Bone marrow (tissue), 2 donors: ENCODE results near the gene REG4.
"Not testable (repeated sequence)": the region's sequence is repeated elsewhere in the genome, so short reads cannot be mapped to it uniquely, and the experiment has no call there.

ENCODE experiments used
- DNase-seq, 2 donors: peaks; one replicate each; lab custom pipeline; 2025; lab: John Stamatoyannopoulos, UW

REG4 gene

GRCh38 chr1:119806489-119806888, 4.8 kb downstream of the REG4 start:
- no peak for DNase-seq

DNA sequence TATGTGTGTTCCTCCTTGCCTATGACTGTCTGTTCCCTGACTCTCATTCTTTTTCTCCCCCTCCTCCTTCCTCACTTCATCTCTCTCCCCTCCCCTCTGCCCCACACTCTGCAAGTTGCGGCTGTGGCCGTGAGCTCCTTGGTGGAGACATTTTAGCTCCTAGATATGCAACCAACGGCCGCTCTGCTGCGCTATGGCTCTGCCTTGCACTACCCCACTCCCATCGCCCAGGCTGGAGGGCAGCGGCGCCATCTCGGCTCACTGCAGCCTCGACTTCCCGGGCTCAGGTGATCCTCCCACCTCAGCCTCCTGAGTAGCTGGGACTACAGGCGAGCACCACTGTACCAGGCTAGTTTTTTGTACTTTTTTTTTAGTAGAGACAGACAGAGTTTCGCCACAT, 5.5 kb downstream of the REG4 start:
- DNase-seq: no peak

DNA sequence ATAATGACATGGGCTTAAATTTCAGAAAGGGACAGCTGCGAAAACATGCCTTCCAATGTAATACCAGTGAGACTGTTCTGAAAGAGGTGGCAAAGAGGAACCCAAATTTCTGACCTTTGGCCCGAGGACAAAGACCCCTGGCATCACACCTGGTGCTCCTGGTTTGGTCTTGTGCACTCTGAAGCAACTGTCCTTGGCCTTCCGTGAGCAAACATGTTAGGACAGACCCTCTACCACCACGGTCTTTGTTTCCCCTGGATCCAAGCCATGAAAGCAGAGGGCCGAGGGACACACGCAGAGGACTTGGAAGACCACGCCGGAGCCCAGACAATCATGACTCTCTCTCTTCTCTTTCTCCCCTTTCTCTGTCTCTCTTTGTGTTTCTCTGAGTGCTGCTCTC, 6.0 kb downstream of the REG4 start:
- DNase-seq: no peak

- no peak for DNase-seq
Observed at GRCh38 chr1:119799599-119800177, 11.6 kb downstream of the REG4 start.

- DNase-seq: no peak
Observed at GRCh38 chr1:119799003-119799402, 12.3 kb downstream of the REG4 start.

DNA sequence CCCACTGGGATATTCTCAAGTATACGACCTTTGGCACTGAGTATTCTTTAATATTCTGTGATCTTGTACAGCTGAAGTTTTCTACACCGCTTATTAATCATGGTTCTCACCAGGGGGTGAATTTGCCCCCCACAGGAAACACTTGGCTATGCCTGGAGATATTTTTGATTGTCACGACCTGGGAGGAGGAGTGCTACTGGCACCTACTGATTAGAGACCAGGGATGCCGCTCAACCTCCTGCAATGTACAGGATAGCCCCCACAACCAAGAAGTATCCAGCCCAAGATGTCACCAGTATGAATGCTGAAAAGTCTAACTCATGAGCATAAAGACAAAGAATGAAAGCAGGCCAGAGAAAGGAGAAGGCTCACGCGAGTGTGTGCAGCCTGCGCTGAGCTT, 13.7 kb downstream of the REG4 start:
- no peak for DNase-seq

DNA sequence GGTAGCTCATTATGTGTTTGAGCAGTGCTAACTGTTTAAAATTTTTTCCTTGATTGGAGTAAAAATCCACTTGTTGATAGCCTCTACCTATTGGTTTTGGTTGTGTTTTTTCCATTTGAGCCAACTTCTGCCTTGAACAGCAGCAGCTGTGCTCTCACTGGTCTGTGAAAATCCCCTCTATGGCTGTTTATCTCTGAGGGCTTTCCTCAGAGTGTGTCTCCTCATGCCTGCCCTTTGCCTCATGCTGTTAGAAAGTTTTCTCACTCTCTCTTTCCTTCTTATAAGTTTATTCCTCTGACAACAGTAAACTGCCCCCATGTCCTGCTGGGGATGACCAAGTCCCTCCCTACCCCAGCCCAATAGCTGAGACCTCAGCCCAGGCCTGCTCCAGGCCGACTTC, 14.1 kb downstream of the REG4 start:
- no peak for DNase-seq

GRCh38 chr1:119795261-119796200, 15.7 kb downstream of the REG4 start:
- no peak for DNase-seq

- DNase-seq: no peak
Observed at GRCh38 chr1:119794876-119795240, 16.4 kb downstream of the REG4 start.

- no peak for DNase-seq
Observed at GRCh38 chr1:119794230-119794875, 16.9 kb downstream of the REG4 start.

GRCh38 chr1:119791377-119791776, 19.9 kb downstream of the REG4 start:
- no peak for DNase-seq

GRCh38 chr1:119790451-119791198, 20.6 kb downstream of the REG4 start:
- no peak for DNase-seq

- DNase-seq: no peak
Observed at GRCh38 chr1:119787776-119788175, 23.5 kb downstream of the REG4 start.

- not testable (repeated sequence) for DNase-seq
Observed at GRCh38 chr1:119786473-119787050, 24.7 kb downstream of the REG4 start.

- not testable (repeated sequence) for DNase-seq
Observed at GRCh38 chr1:119786046-119786445, 25.2 kb downstream of the REG4 start.

- DNase-seq: peak in 1 of 2 donors; percentile 19
Observed at GRCh38 chr1:119784191-119784781, 27.0 kb downstream of the REG4 start.

DNA sequence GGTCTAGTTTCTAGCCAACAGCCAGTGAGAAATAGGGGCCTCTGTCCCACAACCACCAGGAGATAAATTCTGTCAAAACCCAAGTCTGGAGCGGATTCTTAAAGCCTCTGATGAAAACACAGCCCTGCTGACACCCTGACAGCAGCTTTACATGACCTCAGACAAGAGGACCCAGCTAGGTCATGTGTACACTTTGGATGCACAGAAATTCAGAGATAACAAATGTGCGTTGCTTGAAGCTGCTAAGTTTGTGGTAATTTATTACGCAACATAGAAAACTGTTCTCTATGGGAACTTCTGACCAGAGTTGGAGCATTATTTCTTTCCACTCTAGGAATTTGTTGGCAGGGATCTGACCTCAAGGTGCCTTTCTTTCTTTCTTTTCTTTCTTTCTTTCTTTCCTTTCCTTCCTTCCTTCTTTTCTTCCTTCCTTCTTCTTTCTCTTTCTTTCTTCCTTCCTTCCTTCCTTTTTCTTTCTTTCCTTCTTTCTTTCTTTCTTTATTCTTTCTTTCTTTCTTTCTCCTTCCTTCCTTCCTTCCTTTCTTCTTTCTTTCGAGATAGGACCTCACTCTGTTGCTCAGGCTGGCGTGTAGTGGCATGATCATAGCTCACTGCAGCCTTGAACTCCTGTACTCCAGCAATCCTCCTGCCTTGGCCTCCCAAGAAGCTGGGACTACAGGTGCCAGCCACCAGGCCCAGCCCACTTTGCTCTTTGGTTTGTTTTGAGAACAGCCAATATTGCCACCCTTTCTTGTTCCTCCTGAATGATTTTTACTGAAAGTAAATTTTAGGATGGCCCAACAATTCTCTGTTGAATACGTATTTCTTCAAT, 27.7 kb downstream of the REG4 start:
- no peak for DNase-seq

- DNase-seq: no peak
Observed at GRCh38 chr1:119782631-119783325, 28.5 kb downstream of the REG4 start.

GRCh38 chr1:119781434-119782210, 29.6 kb downstream of the REG4 start:
- no peak for DNase-seq
